Gastroesophageal sphincter (tissue), 4 donors: ENCODE measurements around the gene RAPGEF2. TPM values are rescaled to one million over a fixed set of nuclear protein-coding genes. Genes with fewer than 3 reads are reported as not detected.

Source experiments
- ATAC-seq: fragments of 150-250 bp; one replicate; pipeline ENCODE4 v1.9.1; 2016; ENCODE audit warnings: mild to moderate bottlenecking, moderate library complexity
- H3K27ac ChIP-seq, 4 donors: fragments of 200-600 bp; sonication (generic) in 3 of 4; 1 replicate in 3 of 4; 2 replicates in 1 of 4; pipeline ENCODE4 v1.5.1; 2016 to 2019
- H3K27me3 ChIP-seq: fragments of 200-600 bp; sonication (generic); one replicate; pipeline ENCODE4 v1.5.1; 2019
- H3K36me3 ChIP-seq, 2 donors: fragments of 200-600 bp; sonication (generic); one replicate each; pipeline ENCODE4 v1.5.1; 2019; ENCODE audit warnings: control low read depth in 1 of 2
- H3K4me1 ChIP-seq, 3 donors: fragments of 200-600 bp; sonication (generic); 1 replicate in 2 of 3; 2 replicates in 1 of 3; pipeline ENCODE4 v1.5.1; 2016 to 2019; ENCODE audit warnings: control low read depth in 2 of 3
- H3K4me3 ChIP-seq, 2 donors: fragments of 200-600 bp; sonication (generic); one replicate each; pipeline ENCODE4 v1.5.1; 2019; ENCODE audit warnings: mild to moderate bottlenecking in 1 of 2, moderate library complexity in 1 of 2
- H3K9me3 ChIP-seq, 3 donors: fragments of 200-600 bp; sonication (generic); one replicate each; pipeline ENCODE4 v1.5.1; 2017 to 2019; ENCODE audit warnings: control low read depth in 2 of 3
- EP300 ChIP-seq: sonication (generic); formaldehyde crosslinking; IDR thresholded peaks from one replicate; pipeline ENCODE4 v1.6.1; 2017; ENCODE audit warnings: antibody characterized with exemption, mild to moderate bottlenecking
- POLR2A ChIP-seq, 2 donors: fragments of 450-650 bp; IDR thresholded peaks; one replicate each; pipeline ENCODE4 v1.6.1; 2017; ENCODE audit warnings: antibody characterized with exemption in 2 of 2, mild to moderate bottlenecking in 2 of 2, moderate library complexity in 1 of 2
- POLR2AphosphoS5 ChIP-seq: sonication (generic); formaldehyde crosslinking; IDR thresholded peaks from one replicate; pipeline ENCODE4 v1.6.1; 2017; ENCODE audit warnings: antibody characterized with exemption
- WGBS, 2 donors: methylation state at CpG; one replicate each; pipeline ENCODE4 v1.1.5; 2018; ENCODE audit warnings: low coverage in 1 of 2; 5-methylcytosine and 5-hydroxymethylcytosine counted together
- total RNA-seq, 4 donors: library from RNA; depleted of rRNA; stranded (reverse); fragments of >200 nt; gene quantifications; one replicate each; pipeline ENCODE4 v1.1.0, GENCODE V29; 2016
- TF ChIP-seq, protein P1 (sequence below), 4 experiments: fragments of 200-600 bp in 2 of 4; fragments of 450-650 bp in 2 of 4; sonication (generic) in 1 of 4; IDR thresholded peaks; one replicate each; pipeline ENCODE4 v1.5.1; 2017 to 2019; ENCODE audit warnings: antibody characterized with exemption in 4 of 4, mild to moderate bottlenecking in 2 of 4, moderate library complexity in 2 of 4

Gene RAPGEF2
- total RNA-seq, 4 donors from 2014 or later, result 49.5 to 67.5 (median 60.9) TPM

- no peaks in the 10 kb centered on the region for H3K4me1 ChIP-seq
- 84 to 100% methylated on average over 1 to 8 of the region's 8 CpGs for WGBS, 2 donors
- no peak overlapping the region for H3K27ac ChIP-seq
- no peak overlapping the region for H3K4me3 ChIP-seq
- no peaks in the 10 kb centered on the region for H3K9me3 ChIP-seq
- no peaks in the 10 kb centered on the region for H3K27me3 ChIP-seq
- H3K36me3 ChIP-seq, result peaks cover 9 to 97% of the 10 kb centered on the region in 2 donors
- TF ChIP-seq POLR2A (IDR thresholded peaks at IDR 0.05) (no peak), POLR2AphosphoS5 (no peak), EP300 (no peak)
- ATAC-seq, result no peak
Measured at GRCh38 chr4:159343116-159343515, 240.2 kb downstream of the RAPGEF2 start.

DNA sequence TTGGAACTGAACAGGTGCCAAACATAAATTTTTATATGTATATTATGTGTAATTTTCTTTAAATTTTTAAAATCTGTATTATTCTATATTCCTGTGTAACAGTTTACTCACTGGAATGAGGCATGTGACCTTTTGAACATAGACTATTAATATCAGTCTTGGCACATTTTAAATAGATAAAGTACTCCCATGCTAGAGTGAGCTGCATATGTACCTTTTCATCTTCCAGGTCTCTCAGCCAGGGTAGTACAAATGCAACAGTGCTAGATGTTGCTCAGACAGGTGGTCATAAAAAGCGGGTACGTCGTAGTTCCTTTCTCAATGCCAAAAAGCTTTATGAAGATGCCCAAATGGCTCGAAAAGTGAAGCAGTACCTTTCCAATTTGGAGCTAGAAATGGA is 242.0 kb downstream of the RAPGEF2 start:
- ATAC-seq, result no peak
- Histone ChIP-seq H3K9me3 (no peaks in the 10 kb centered on the region), H3K4me1 (no peaks in the 10 kb centered on the region), H3K4me3 (no peak overlapping the region), H3K36me3 (peaks cover 9 to 97% of the 10 kb centered on the region in 2 donors), H3K27me3 (no peaks in the 10 kb centered on the region), H3K27ac (no peak overlapping the region)
- TF ChIP-seq, protein P1, sequence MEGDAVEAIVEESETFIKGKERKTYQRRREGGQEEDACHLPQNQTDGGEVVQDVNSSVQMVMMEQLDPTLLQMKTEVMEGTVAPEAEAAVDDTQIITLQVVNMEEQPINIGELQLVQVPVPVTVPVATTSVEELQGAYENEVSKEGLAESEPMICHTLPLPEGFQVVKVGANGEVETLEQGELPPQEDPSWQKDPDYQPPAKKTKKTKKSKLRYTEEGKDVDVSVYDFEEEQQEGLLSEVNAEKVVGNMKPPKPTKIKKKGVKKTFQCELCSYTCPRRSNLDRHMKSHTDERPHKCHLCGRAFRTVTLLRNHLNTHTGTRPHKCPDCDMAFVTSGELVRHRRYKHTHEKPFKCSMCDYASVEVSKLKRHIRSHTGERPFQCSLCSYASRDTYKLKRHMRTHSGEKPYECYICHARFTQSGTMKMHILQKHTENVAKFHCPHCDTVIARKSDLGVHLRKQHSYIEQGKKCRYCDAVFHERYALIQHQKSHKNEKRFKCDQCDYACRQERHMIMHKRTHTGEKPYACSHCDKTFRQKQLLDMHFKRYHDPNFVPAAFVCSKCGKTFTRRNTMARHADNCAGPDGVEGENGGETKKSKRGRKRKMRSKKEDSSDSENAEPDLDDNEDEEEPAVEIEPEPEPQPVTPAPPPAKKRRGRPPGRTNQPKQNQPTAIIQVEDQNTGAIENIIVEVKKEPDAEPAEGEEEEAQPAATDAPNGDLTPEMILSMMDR (IDR thresholded peaks at IDR 0.05), result no peak
- no peak for TF ChIP-seq POLR2AphosphoS5
- WGBS, 2 donors, result 95 to 96% methylated on average over 4 of the region's 4 CpGs

GRCh38 chr4:159346681-159347080 is 243.8 kb downstream of the RAPGEF2 start:
- H3K4me3 ChIP-seq, result no peak overlapping the region
- ATAC-seq, result no peak
- TF ChIP-seq POLR2AphosphoS5 (no peak), EP300 (no peak), POLR2A (IDR thresholded peaks at IDR 0.05) (no peak)
- TF ChIP-seq, protein P1 (IDR thresholded peaks at IDR 0.05), result no peak
- 90 to 94% methylated on average over 5 of the region's 5 CpGs for WGBS, 2 donors
- H3K4me1 ChIP-seq, result no peaks in the 10 kb centered on the region
- no peaks in the 10 kb centered on the region for H3K27me3 ChIP-seq
- H3K27ac ChIP-seq, result no peak overlapping the region
- H3K36me3 ChIP-seq, result peaks cover 9 to 98% of the 10 kb centered on the region in 2 donors
- no peaks in the 10 kb centered on the region for H3K9me3 ChIP-seq

DNA sequence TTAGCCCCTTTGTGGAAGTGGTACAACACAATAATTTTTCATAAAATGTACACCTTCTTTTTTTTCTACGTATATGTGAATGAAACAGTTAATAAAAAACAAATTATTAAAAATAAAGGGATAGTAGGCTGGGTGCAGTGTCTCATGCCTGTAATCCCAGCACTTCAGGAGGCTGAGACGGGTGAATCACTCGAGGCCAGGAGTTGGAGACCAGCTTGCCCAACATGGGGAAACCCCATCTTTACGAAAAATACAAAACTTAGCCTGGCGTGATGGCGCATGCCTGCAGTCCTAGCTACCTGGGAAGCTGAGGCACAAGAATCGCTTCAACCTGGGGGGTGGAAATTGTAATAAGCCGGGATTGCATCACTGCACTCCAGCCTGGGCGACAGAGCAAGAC is 244.9 kb downstream of the RAPGEF2 start:
- Histone ChIP-seq H3K4me1 (no peaks in the 10 kb centered on the region), H3K36me3 (peaks cover 9 to 99% of the 10 kb centered on the region in 2 donors), H3K4me3 (no peak overlapping the region), H3K9me3 (no peaks in the 10 kb centered on the region), H3K27ac (no peak overlapping the region), H3K27me3 (no peaks in the 10 kb centered on the region)
- ATAC-seq, result no peak
- no peak for TF ChIP-seq EP300
- WGBS, 2 donors, result 87 to 100% methylated on average over 1 to 9 of the region's 9 CpGs

DNA sequence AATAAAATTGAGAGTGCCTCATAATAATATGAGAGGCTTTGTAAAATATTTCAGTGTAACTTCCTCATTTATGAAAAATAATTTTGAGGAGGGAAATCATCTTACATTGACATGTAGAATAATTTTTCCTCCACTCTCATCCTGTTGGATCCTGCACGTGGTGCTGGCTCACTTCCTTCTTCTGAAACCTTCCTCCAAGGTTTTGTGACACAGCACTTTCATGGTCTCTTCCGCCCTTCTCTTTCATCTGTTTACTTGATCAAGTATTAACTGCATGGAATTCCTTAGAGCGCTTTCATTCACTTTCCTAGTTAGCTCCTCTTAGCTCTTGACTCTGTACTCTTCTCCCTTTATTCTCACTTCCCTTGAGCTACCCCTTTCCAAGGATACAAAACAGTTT is 246.5 kb downstream of the RAPGEF2 start:
- Histone ChIP-seq H3K4me3 (no peak overlapping the region), H3K4me1 (no peaks in the 10 kb centered on the region), H3K36me3 (peaks cover 5 to 99% of the 10 kb centered on the region in 2 donors), H3K27me3 (no peaks in the 10 kb centered on the region), H3K27ac (no peak overlapping the region), H3K9me3 (no peaks in the 10 kb centered on the region)
- 89 to 93% methylated on average over 3 of the region's 3 CpGs for WGBS, 2 donors
- ATAC-seq, result no peak
- TF ChIP-seq EP300 (no peak), POLR2A (IDR thresholded peaks at IDR 0.05) (no peak), POLR2AphosphoS5 (no peak)
- TF ChIP-seq, protein P1 (IDR thresholded peaks at IDR 0.05), result no peak

DNA sequence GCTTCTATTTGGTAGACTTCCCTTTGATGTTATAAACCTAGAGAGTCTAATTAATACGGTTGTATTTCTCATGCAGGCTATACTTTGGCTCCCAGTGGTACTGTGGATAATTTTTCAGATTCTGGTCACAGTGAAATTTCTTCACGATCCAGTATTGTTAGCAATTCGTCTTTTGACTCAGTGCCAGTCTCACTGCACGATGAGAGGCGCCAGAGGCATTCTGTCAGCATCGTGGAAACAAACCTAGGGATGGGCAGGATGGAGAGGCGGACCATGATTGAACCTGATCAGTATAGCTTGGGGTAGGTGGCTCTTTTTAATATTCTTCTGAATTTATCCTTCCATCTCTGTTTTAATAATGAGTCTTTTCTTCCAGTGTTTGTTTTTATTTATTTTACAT is 249.7 kb downstream of the RAPGEF2 start:
- WGBS, 2 donors, result 77% methylated on average over 3 to 7 of the region's 7 CpGs
- no peaks in the 10 kb centered on the region for H3K27me3 ChIP-seq
- no peak for ATAC-seq
- no peaks in the 10 kb centered on the region for H3K4me1 ChIP-seq
- H3K4me3 ChIP-seq, result no peak overlapping the region
- no peak for TF ChIP-seq POLR2AphosphoS5
- H3K9me3 ChIP-seq, result no peaks in the 10 kb centered on the region
- H3K27ac ChIP-seq, result no peak overlapping the region
- peaks cover 5 to 98% of the 10 kb centered on the region in 2 donors for H3K36me3 ChIP-seq
